OCI-LY7 (cell line): Measurements from ENCODE around the gene SPR.

Experiments
- EZH2phosphoT487 ChIP-seq: fragments of 200-600 bp; sonication (generic); IDR thresholded peaks from 2 replicates; pipeline ENCODE4 v1.6.1; 2018; ENCODE audit warnings: low read depth, borderline replicate concordance, mild to moderate bottlenecking, mixed run types, antibody characterized with exemption, low read length, moderate library complexity, mixed read lengths
- TF ChIP-seq, protein P1 (sequence below): fragments of 200-600 bp; sonication (generic); conservative IDR thresholded peaks from 2 replicates; pipeline ENCODE4 v1.5.1; 2014; ENCODE audit warnings: mild to moderate bottlenecking, antibody characterized with exemption, low read length, moderate library complexity, mixed read lengths

DNA sequence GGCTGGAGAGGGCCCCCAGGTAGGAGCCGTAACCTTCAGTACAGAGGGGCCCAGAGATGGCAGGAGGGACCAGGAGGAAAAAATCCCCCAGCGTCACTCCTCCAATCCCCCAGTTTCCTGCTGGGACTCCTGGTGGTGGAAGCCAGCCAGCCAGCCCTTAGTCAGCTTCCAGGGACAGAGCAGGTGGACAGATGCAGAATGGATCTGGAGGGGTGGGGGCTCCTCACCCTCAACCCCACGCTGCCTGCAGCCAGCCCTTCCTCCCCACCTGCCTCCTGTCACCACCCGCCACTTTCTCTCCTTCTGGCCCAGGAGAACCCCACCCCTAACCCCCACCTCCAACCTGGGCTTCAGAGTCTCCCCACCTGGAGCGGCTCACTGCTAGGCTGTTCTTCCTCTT lies 51.2 kb downstream of the SPR start:
- TF ChIP-seq, protein P1, sequence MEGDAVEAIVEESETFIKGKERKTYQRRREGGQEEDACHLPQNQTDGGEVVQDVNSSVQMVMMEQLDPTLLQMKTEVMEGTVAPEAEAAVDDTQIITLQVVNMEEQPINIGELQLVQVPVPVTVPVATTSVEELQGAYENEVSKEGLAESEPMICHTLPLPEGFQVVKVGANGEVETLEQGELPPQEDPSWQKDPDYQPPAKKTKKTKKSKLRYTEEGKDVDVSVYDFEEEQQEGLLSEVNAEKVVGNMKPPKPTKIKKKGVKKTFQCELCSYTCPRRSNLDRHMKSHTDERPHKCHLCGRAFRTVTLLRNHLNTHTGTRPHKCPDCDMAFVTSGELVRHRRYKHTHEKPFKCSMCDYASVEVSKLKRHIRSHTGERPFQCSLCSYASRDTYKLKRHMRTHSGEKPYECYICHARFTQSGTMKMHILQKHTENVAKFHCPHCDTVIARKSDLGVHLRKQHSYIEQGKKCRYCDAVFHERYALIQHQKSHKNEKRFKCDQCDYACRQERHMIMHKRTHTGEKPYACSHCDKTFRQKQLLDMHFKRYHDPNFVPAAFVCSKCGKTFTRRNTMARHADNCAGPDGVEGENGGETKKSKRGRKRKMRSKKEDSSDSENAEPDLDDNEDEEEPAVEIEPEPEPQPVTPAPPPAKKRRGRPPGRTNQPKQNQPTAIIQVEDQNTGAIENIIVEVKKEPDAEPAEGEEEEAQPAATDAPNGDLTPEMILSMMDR, result no peak
- TF ChIP-seq EZH2phosphoT487, result no peak
